HG03439 (cell line): ENCODE data around the gene OR5H14.
A peak's percentile ranks its signal among the peaks of the same experiment; 100 is the strongest.
"Not testable (repeated sequence)": the region's sequence is repeated elsewhere in the genome, so short reads cannot be mapped to it uniquely, and the experiment has no call there.

ENCODE experiments used
- ATAC-seq: cut with Tn5 transposase; IDR thresholded peaks from one replicate; pipeline ENCODE4 v1.9.1; 2021; ENCODE audit warnings: mild to moderate bottlenecking, moderate library complexity; ENCODE audit not compliant: unreplicated experiment

The OR5H14 gene

GRCh38 chr3:98147179-98147578 is at the start of gene OR5H14:
OR5H14 (plus strand) TSS chr3:98147479; CDS start chr3:98149386, 1,907 bp downstream.
- no peak for ATAC-seq

GRCh38 chr3:98099848-98100247 is 47.4 kb upstream of the OR5H14 start:
- ATAC-seq, result no peak

DNA sequence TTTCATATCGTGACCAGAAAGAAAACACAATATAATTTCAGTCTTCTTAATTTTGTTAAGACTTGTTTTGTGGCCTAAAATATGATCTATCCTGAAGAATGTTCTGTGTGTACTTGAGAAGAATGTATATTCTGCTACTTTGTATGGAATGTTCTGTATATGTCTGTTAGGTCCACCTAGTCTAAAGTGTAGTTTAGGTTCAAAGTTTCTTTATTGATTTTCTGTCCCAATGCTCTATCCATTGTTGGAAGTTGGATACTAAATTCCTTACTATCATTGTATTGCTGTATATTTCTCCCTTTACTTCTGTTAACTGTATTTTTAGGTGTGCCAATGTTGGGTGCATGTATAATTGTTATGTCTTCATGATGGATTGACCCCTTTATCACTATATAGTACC is 39.1 kb upstream of the OR5H14 start:
- no peak for ATAC-seq

- no peak for ATAC-seq
Observed at GRCh38 chr3:98109807-98110549, 37.3 kb upstream of the OR5H14 start.

GRCh38 chr3:98110550-98110908 is 36.8 kb upstream of the OR5H14 start:
- no peak for ATAC-seq

- no peak for ATAC-seq
Observed at GRCh38 chr3:98114264-98114663, 33.0 kb upstream of the OR5H14 start.

DNA sequence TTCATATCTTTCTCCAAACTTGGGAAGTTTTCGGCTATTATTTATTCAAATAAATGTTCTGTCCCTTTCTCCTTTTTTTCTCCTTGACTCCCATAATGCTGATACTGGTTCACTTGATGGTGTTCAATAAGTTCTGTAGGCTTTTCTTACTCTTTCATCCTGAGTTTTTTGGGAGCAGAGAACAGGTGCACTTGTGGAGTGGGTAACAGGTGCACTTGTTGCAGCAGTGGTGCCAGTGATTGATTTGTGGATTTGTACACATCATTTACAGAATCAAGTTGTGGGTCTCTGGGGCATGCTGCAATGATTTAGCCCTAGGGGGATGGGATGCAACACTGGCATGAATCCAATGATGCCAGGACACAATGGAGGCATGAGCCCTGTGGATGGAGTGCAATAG is 31.6 kb upstream of the OR5H14 start:
- no peak for ATAC-seq

- ATAC-seq, result no peak
Observed at GRCh38 chr3:98130421-98130820, 16.9 kb upstream of the OR5H14 start, which contains the start of gene OR5H1. OR5H1 (plus strand) TSS chr3:98130721; CDS start chr3:98132698, 1,977 bp downstream.

GRCh38 chr3:98136631-98137030 is 10.6 kb upstream of the OR5H14 start:
- ATAC-seq, result no peak

DNA sequence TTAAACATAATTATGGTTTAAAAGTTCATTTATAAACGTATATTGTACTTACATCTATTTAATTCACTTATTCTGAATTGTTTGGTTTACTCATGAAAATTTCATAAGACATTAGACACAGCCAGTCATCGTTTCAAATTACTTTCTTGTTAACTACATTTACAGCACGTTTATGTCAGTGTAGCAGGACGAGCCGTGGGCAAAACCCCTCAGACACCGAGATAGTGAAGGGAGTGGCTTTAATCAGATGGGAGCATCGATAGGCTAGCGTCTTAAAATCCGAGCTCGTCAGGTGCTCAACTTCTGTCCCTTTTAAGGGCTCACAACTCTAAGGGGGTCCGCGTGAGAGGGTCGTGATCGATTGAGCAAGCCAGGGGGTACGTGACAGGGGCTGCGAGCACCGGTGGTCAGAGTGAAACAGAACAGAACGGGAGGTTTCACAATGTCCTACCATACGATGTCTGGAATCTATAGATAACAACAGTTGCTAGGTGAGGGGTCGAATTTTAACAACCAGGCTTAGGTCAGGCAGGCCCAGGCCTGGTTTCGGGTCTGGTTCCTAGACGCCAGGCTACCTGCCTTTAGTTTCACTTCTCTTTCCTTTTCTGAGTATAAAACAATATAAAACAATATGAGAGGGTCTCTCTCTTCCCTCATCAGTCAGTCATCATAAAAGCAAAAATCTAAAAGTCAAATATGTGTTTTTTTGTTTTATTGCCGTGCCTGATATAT is 9.3 kb upstream of the OR5H14 start:
- not testable (repeated sequence) for ATAC-seq

DNA sequence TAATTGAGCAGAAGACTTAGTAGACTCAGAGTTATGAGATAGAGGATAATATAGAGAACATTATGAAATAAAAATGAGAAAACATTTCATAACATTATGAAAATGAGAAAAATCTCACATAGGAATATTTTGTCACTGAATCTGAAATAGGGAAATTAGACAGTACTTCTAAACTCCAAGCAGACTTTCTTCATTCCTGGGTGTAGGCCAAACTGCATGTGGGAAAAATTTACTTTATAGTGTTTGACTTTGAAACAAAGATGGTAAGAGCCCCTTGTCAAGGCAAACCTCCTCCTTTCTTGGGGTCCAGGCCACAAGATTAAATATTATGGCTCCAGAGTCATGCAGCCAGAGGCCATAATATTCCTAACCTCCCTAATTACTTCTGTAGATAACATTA is 6.7 kb upstream of the OR5H14 start:
- no peak for ATAC-seq

- no peak for ATAC-seq
Observed at GRCh38 chr3:98148751-98149150, 1.5 kb downstream of the OR5H14 start.

DNA sequence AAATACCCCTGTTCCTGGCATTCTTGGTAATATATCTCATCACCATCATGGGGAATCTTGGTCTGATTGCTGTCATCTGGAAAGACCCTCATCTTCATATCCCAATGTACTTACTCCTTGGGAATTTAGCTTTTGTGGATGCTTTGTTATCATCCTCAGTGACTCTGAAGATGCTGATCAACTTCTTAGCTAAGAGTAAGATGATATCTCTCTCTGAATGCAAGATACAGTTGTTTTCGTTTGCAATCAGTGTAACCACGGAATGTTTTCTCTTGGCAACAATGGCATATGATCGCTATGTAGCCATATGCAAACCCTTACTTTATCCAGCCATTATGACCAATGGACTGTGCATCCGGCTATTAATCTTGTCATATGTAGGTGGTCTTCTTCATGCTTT is 2.2 kb downstream of the OR5H14 start:
- not testable (repeated sequence) for ATAC-seq

GRCh38 chr3:98151241-98151640 is 4.0 kb downstream of the OR5H14 start:
- no peak for ATAC-seq

- no peak for ATAC-seq
Observed at GRCh38 chr3:98166396-98166795, 19.1 kb downstream of the OR5H14 start, which contains the start of gene OR5H15. OR5H15 (plus strand) TSS chr3:98166696; CDS start chr3:98168700, 2,004 bp downstream.

- ATAC-seq, result no peak
Observed at GRCh38 chr3:98171071-98171470, 23.8 kb downstream of the OR5H14 start.

DNA sequence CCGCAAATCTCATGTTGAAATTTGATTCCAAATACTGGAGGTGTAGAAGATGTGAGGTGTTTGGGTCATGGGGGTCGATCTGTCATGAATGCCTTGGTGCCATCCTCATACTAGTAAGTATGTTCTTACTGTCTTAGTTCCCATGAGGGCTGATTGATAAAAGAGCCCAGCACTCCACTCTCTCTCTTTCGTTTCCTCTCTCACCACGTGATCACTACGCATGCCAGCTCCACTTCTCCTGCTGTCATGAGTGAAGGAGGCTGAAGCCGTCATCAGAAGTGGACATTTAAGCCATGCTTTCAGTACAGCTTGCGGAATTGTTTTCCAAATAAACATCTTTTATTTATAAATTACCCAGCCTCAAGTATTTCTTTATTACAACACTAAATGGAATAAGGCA is 25.3 kb downstream of the OR5H14 start:
- ATAC-seq, result no peak

- ATAC-seq, result no peak
Observed at GRCh38 chr3:98180319-98180890, 33.1 kb downstream of the OR5H14 start.

GRCh38 chr3:98182196-98182595 is 34.9 kb downstream of the OR5H14 start:
- no peak for ATAC-seq

GRCh38 chr3:98185180-98185579 is 37.9 kb downstream of the OR5H14 start:
- ATAC-seq, result no peak

GRCh38 chr3:98188545-98188944 is 41.3 kb downstream of the OR5H14 start:
- peak; percentile 71 for ATAC-seq

DNA sequence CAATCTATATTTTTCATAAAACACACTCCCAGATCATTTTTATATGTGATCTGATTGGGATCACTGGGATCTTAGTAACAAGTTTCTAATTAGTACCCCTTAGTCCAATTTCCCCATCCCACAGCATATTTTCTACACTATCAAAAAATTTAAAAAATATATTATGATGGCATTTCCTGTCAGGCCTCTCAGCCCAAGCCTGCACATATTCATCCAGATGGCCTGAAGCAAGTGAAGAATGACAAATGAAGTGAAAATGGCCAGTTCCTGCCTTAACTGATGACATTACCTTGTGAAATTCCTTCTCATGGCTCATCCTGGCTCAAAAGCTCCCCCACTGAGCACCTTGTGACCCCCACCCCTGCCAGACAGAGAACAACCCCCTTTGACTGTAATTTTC is 43.6 kb downstream of the OR5H14 start:
- not testable (repeated sequence) for ATAC-seq
